Activated naive CD4-positive, alpha-beta T cell treated with anti-CD3 and anti-CD28 coated beads, Interleukin-2, amount 50 U/mL, for 24 hours (primary cell): ENCODE measurements around the gene RANBP17.
A peak's percentile ranks its signal among the peaks of the same experiment; 100 is the strongest.

Experiments
- H3K27ac Mint-ChIP-seq: one replicate; pipeline ENCODE4 v1.8.0; 2021; ENCODE audit warnings: mild to moderate bottlenecking, mixed read lengths
- H3K27me3 Mint-ChIP-seq: one replicate; pipeline ENCODE4 v1.8.0; 2021; ENCODE audit warnings: mixed read lengths
- H3K36me3 Mint-ChIP-seq: one replicate; pipeline ENCODE4 v1.8.0; 2021; ENCODE audit warnings: mixed read lengths
- H3K4me1 Mint-ChIP-seq: one replicate; pipeline ENCODE4 v1.8.0; 2021; ENCODE audit warnings: mixed read lengths
- H3K4me3 Mint-ChIP-seq: one replicate; pipeline ENCODE4 v1.8.0; 2021; ENCODE audit warnings: mild to moderate bottlenecking, mixed read lengths
- H3K9me3 Mint-ChIP-seq: one replicate; pipeline ENCODE4 v1.8.0; 2021; ENCODE audit warnings: mixed read lengths

Gene RANBP17

GRCh38 chr5:171250738-171251137 is 388.9 kb downstream of the RANBP17 start:
- Mint-ChIP-seq H3K27me3 (peaks cover 13% of the 10 kb centered on the region), H3K27ac (no peak overlapping the region), H3K4me3 (no peak overlapping the region), H3K36me3 (peaks cover 5% of the 10 kb centered on the region), H3K4me1 (no peaks in the 10 kb centered on the region), H3K9me3 (peaks cover 12% of the 10 kb centered on the region)

DNA sequence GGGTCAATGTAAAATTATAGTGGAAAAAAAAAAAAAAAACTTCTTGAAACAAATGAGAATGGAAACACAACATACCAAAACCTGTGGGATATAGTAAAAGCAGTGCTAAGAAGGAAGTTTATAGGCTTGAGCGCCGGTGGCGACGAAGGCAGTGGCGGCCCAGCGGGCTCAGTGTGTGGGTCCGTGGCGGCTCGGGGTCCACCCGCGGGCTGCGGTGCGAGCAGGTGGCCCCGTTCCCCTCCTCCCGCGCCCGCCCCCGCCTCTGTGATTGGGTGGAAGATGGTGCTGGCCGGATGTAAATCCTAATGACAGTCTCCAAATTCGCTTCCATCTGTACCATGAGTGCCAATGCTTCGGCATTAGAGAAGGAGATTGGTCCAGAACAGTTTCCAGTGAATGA is 389.7 kb downstream of the RANBP17 start:
- H3K27ac Mint-ChIP-seq, result no peak overlapping the region
- peaks cover 10% of the 10 kb centered on the region for H3K27me3 Mint-ChIP-seq
- no peaks in the 10 kb centered on the region for H3K4me1 Mint-ChIP-seq
- H3K9me3 Mint-ChIP-seq, result peaks cover 12% of the 10 kb centered on the region
- H3K36me3 Mint-ChIP-seq, result peaks cover 5% of the 10 kb centered on the region
- H3K4me3 Mint-ChIP-seq, result no peak overlapping the region

DNA sequence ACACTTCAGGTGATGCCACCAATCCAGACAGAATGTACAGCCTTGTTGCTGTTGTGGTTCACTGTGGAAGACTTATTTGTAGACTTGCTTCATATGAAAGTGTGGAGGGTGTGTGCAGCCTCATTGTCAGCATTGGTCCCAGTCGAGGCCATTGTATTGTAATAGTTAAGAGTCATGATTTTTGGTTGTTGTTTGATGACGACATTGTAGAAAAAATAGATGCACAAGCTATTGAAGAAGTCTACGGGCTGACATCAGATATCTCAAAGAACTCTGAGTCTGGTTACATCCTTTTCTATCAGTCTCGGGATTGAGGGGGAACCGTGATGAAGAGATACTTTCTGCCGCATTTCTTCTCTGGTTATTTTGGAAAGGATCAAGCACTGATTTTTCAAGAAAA is 390.9 kb downstream of the RANBP17 start:
- Mint-ChIP-seq H3K27ac (no peak overlapping the region), H3K9me3 (peaks cover 8% of the 10 kb centered on the region), H3K4me1 (no peaks in the 10 kb centered on the region), H3K27me3 (peaks cover 10% of the 10 kb centered on the region), H3K4me3 (no peak overlapping the region), H3K36me3 (peaks cover 5% of the 10 kb centered on the region)

- H3K4me1 Mint-ChIP-seq, result no peaks in the 10 kb centered on the region
These were observed 397.1 kb downstream of the RANBP17 start for GRCh38 chr5:171258737-171259415.

DNA sequence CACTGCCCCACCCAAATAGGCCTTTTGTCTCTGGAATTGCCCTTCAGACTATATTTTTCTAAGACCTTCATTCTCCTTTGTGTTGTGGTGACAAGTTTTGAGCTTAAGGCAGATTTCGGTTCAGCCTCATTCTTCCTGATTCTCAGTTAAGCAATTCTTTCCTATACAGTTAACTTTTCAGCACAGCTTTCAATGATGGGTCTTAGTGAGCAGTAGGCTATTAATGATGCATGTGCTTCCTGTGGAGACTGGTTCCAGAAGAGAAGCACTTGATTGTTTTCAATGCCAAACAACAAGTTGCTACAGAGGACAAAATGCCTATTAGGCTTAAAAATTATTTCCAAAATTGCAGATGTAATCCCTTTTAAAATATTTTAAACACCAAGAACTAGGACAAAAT is 399.5 kb downstream of the RANBP17 start:
- Mint-ChIP-seq H3K27ac (no peak overlapping the region), H3K4me1 (peaks cover 14% of the 10 kb centered on the region), H3K4me3 (no peak overlapping the region)

More at GRCh38 chr5:171258737-171259415, 397.1 kb downstream of the RANBP17 start:
- H3K4me3 Mint-ChIP-seq, result no peak overlapping the region
- H3K9me3 Mint-ChIP-seq, result no peaks in the 10 kb centered on the region
- H3K27ac Mint-ChIP-seq, result no peak overlapping the region
- peaks cover 2% of the 10 kb centered on the region for H3K27me3 Mint-ChIP-seq
- H3K36me3 Mint-ChIP-seq, result peaks cover 1% of the 10 kb centered on the region

GRCh38 chr5:171261904-171262303 is 400.1 kb downstream of the RANBP17 start:
- H3K36me3 Mint-ChIP-seq, result peaks cover 1% of the 10 kb centered on the region
- peaks cover 2% of the 10 kb centered on the region for H3K27me3 Mint-ChIP-seq
- H3K9me3 Mint-ChIP-seq, result no peaks in the 10 kb centered on the region
- peaks cover 14% of the 10 kb centered on the region for H3K4me1 Mint-ChIP-seq
- no peak overlapping the region for H3K27ac Mint-ChIP-seq
- H3K4me3 Mint-ChIP-seq, result no peak overlapping the region

More for the DNA sequence above, 399.5 kb downstream of the RANBP17 start:
- no peaks in the 10 kb centered on the region for H3K9me3 Mint-ChIP-seq
- H3K27me3 Mint-ChIP-seq, result peaks cover 2% of the 10 kb centered on the region
- peaks cover 1% of the 10 kb centered on the region for H3K36me3 Mint-ChIP-seq

DNA sequence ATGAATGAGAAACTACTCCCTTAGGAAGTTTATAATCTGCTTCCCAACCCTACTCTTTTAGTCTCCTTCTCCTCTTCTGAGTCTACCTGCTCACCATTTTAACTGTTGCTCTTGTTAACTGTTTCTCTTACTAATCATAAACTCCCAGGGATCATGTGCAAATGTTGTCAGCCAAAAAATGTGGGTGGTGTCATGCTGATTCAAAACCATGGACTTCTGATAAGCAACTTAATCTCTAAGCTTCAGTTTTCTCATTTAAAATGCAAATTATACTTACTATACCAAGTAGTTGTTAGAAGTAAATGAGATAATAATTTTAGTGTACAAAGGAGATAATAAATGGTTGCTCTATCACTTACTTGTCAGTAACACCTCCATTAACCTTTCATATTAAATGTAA is 401.4 kb downstream of the RANBP17 start:
- Mint-ChIP-seq H3K36me3 (peaks cover 1% of the 10 kb centered on the region), H3K4me1 (peaks cover 14% of the 10 kb centered on the region), H3K9me3 (no peaks in the 10 kb centered on the region), H3K27me3 (peaks cover 2% of the 10 kb centered on the region), H3K27ac (no peak overlapping the region), H3K4me3 (no peak overlapping the region)

DNA sequence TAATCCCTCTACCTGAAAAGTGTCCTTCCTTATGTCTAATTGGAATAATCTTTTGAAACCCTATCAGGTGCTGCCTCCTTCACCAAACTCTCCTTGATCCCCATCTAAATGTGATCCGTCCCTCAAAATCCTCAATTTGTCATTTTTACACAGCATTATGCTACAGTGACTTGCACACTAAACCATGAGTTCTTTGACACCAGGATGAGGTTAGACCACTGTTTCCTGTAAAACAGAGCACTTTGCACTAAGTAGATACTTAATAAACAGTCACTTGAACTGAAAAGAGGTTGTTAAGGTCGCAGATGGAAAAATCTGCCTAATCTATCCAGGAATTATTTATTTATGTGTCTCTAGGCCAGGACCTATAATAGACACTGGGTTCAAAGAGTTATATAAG is 403.0 kb downstream of the RANBP17 start:
- peaks cover 2% of the 10 kb centered on the region for H3K27me3 Mint-ChIP-seq
- H3K9me3 Mint-ChIP-seq, result no peaks in the 10 kb centered on the region
- no peak overlapping the region for H3K4me3 Mint-ChIP-seq
- no peak overlapping the region for H3K27ac Mint-ChIP-seq
- peaks cover 14% of the 10 kb centered on the region for H3K4me1 Mint-ChIP-seq
- H3K36me3 Mint-ChIP-seq, result no peaks in the 10 kb centered on the region

DNA sequence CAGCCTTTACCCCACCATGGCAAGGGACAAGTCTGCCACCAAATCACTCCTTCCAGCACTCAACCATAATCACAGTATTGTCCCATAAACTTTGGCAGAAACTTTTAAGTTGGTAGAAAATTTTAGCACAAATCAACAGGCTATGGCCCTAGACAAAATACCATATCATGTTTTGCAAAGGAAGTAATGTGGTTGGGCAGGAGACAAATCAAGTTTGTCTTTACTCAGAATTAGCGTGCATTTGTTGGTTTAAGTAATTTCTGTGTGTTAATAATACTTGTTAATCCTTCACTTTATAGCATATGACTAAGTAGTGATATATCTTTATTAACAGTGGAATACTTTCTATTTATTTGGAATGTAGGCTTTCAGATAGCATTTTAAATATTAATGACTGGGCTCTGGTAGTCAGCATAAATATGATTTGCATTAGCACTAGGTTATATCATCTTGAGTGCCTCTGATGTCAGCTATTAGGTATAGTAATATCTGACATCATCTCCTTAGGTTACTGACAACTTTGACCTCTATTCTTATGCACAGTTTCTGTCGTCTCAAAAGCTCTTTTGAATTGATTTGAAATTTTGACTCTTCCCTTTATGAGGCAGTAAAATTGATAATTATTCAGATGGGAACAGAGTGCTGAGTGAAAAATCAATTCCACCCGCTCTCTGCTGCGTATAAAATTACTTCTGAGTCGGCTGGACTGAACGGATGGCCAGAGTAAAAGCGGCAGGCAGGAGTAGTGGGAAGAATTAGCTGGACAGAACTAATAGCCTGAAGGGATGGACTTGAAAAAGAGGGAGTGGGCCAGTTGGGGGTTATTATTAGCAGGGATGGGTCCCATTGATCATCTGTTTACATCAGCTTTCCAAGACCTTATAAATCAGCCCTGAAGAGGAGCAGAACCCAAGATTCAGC is 407.1 kb downstream of the RANBP17 start:
- Mint-ChIP-seq H3K4me1 (peaks cover 13% of the 10 kb centered on the region), H3K9me3 (peaks cover 7% of the 10 kb centered on the region), H3K27ac (no peak overlapping the region), H3K27me3 (peaks cover 6% of the 10 kb centered on the region), H3K4me3 (no peak overlapping the region), H3K36me3 (no peaks in the 10 kb centered on the region)

GRCh38 chr5:171269717-171270116 is 407.9 kb downstream of the RANBP17 start:
- no peak overlapping the region for H3K27ac Mint-ChIP-seq
- peaks cover 6% of the 10 kb centered on the region for H3K27me3 Mint-ChIP-seq
- H3K4me1 Mint-ChIP-seq, result peaks cover 6% of the 10 kb centered on the region
- no peaks in the 10 kb centered on the region for H3K36me3 Mint-ChIP-seq
- H3K9me3 Mint-ChIP-seq, result peaks cover 7% of the 10 kb centered on the region
- no peak overlapping the region for H3K4me3 Mint-ChIP-seq

- Mint-ChIP-seq H3K4me3 (no peak overlapping the region), H3K27ac (no peak overlapping the region), H3K4me1 (peaks cover 1% of the 10 kb centered on the region), H3K9me3 (peaks cover 7% of the 10 kb centered on the region), H3K36me3 (no peaks in the 10 kb centered on the region), H3K27me3 (peaks cover 6% of the 10 kb centered on the region)
These were observed 408.3 kb downstream of the RANBP17 start for GRCh38 chr5:171270136-171270535.

- Mint-ChIP-seq H3K27ac (no peak overlapping the region), H3K9me3 (peaks cover 7% of the 10 kb centered on the region), H3K4me3 (no peak overlapping the region), H3K36me3 (no peaks in the 10 kb centered on the region), H3K4me1 (no peaks in the 10 kb centered on the region), H3K27me3 (peaks cover 6% of the 10 kb centered on the region)
These were observed 410.0 kb downstream of the RANBP17 start for GRCh38 chr5:171271798-171272197.

GRCh38 chr5:171272996-171273970 is 411.5 kb downstream of the RANBP17 start:
- Mint-ChIP-seq H3K4me3 (no peak overlapping the region), H3K27me3 (peaks cover 6% of the 10 kb centered on the region), H3K9me3 (peaks cover 7% of the 10 kb centered on the region), H3K36me3 (no peaks in the 10 kb centered on the region), H3K27ac (no peak overlapping the region), H3K4me1 (no peaks in the 10 kb centered on the region)

GRCh38 chr5:171275841-171276544 is 414.2 kb downstream of the RANBP17 start:
- H3K27me3 Mint-ChIP-seq, result peaks cover 3% of the 10 kb centered on the region
- H3K36me3 Mint-ChIP-seq, result no peaks in the 10 kb centered on the region
- peak overlapping the region; percentile 47 for H3K27ac Mint-ChIP-seq
- H3K4me1 Mint-ChIP-seq, result no peaks in the 10 kb centered on the region
- no peak overlapping the region for H3K4me3 Mint-ChIP-seq
- peaks cover 7% of the 10 kb centered on the region for H3K9me3 Mint-ChIP-seq

- Mint-ChIP-seq H3K4me3 (no peak overlapping the region), H3K27ac (no peak overlapping the region), H3K9me3 (no peaks in the 10 kb centered on the region), H3K27me3 (peaks cover 5% of the 10 kb centered on the region), H3K36me3 (no peaks in the 10 kb centered on the region), H3K4me1 (no peaks in the 10 kb centered on the region)
These were observed 421.9 kb downstream of the RANBP17 start for GRCh38 chr5:171283753-171284152.
